Activated naive CD8-positive, alpha-beta T cell treated with anti-CD3 and anti-CD28 coated beads for 36 hours (primary cell): Measurements from ENCODE around the gene ASAP2. TPM values are rescaled to one million over a fixed set of nuclear protein-coding genes. Genes with fewer than 3 reads are reported as not detected.

Experiments used
- DNase-seq: peaks from one replicate; pipeline ENCODE4 v3.0.0; 2021
- H3K27ac Mint-ChIP-seq: one replicate; pipeline ENCODE4 v1.8.0; 2022; ENCODE audit warnings: mild to moderate bottlenecking, moderate library complexity, mixed read lengths
- H3K27me3 Mint-ChIP-seq: one replicate; pipeline ENCODE4 v1.8.0; 2022; ENCODE audit warnings: mild to moderate bottlenecking, mixed read lengths
- H3K36me3 Mint-ChIP-seq: one replicate; pipeline ENCODE4 v1.8.0; 2021; ENCODE audit warnings: mild to moderate bottlenecking, mixed read lengths
- H3K4me1 Mint-ChIP-seq: one replicate; pipeline ENCODE4 v1.8.0; 2021; ENCODE audit warnings: mixed read lengths
- H3K4me3 Mint-ChIP-seq: one replicate; pipeline ENCODE4 v1.8.0; 2022; ENCODE audit warnings: mild to moderate bottlenecking, moderate library complexity, mixed read lengths
- H3K9me3 Mint-ChIP-seq: one replicate; pipeline ENCODE4 v1.8.0; 2022; ENCODE audit warnings: mixed read lengths
- total RNA-seq, 2 experiments: library from RNA; stranded (reverse); gene quantifications; one replicate each; pipeline ENCODE4 v1.2.3, GENCODE V29; 2021

The ASAP2 gene
- total RNA-seq, 2 experiments from 2014 or later: 0.04 to 0.12 TPM

- Mint-ChIP-seq H3K4me1 (no peaks in the 10 kb centered on the region), H3K4me3 (no peak overlapping the region), H3K27ac (no peak overlapping the region), H3K27me3 (no peaks in the 10 kb centered on the region), H3K9me3 (no peaks in the 10 kb centered on the region), H3K36me3 (no peaks in the 10 kb centered on the region)
- no peak for DNase-seq
These were observed 82.2 kb downstream of the ASAP2 start for GRCh38 chr2:9288681-9289338.

DNA sequence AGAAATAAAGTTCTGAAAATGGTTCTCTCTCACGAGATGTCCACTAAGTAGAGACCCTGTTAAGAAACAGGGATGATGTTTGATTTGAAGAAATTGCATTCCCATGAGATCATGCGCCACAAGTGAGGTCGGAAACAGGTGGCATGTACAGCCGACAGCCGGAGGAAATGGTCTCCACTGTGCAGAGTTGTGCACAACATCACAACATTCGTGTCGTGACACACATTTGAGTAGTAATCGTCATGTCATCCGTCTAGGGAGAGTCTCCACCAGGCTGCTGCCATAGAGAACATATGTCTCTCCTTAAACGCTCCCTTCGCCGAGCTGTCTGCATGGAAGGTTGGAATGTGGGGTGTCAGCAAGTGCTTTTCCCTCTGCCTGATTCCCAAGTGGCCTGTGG lies 84.7 kb downstream of the ASAP2 start:
- DNase-seq: no peak
- Mint-ChIP-seq H3K9me3 (no peaks in the 10 kb centered on the region), H3K4me1 (no peaks in the 10 kb centered on the region), H3K27ac (no peak overlapping the region), H3K4me3 (no peak overlapping the region), H3K27me3 (no peaks in the 10 kb centered on the region), H3K36me3 (no peaks in the 10 kb centered on the region)

- Mint-ChIP-seq H3K9me3 (no peaks in the 10 kb centered on the region), H3K4me3 (no peak overlapping the region), H3K4me1 (no peaks in the 10 kb centered on the region), H3K36me3 (no peaks in the 10 kb centered on the region), H3K27me3 (no peaks in the 10 kb centered on the region), H3K27ac (no peak overlapping the region)
- no peak for DNase-seq
These were observed 85.3 kb downstream of the ASAP2 start for GRCh38 chr2:9291866-9292265.

DNA sequence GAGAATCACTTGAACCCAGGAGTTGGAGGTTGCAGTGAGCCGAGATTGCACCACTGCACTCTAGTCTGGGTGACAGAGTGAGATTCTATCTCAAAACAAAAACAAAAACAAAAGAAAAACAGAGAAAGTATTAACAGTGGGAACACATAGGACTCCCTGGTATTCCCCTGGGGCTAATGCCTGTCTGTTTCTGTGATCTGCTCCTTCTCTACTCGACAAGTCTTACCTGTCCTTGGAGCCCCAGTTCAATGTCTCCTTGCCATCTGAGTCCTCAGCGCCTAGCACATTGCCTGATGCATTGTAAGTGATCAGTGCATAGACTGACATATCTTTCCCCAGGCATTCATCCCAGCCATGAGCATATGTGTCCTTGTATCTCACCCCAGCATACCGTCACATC lies 85.8 kb downstream of the ASAP2 start:
- H3K9me3 Mint-ChIP-seq: no peaks in the 10 kb centered on the region
- DNase-seq: no peak
- no peaks in the 10 kb centered on the region for H3K4me1 Mint-ChIP-seq
- H3K27ac Mint-ChIP-seq: no peak overlapping the region
- H3K4me3 Mint-ChIP-seq: no peak overlapping the region
- no peaks in the 10 kb centered on the region for H3K27me3 Mint-ChIP-seq
- H3K36me3 Mint-ChIP-seq: no peaks in the 10 kb centered on the region

DNA sequence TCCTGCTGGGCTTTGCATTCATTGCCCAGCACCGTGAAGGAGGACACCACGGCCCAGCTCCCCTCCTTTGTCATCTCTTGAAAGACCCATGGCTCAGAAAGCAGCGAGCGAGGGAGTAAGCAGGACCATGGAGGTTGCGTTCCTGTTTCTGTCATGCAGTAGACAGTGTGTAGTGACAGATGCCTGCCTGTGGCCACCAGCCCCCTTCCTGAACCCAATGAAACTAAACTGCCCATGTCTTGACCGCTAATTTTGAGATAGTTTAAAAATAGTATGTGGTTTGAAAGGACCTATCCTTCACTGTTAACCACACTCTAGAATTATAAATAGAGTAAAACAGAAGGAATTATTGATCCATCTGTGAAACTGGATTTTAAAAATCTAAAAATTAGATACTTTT lies 88.2 kb downstream of the ASAP2 start:
- no peaks in the 10 kb centered on the region for H3K27me3 Mint-ChIP-seq
- DNase-seq: no peak
- no peaks in the 10 kb centered on the region for H3K4me1 Mint-ChIP-seq
- H3K27ac Mint-ChIP-seq: no peak overlapping the region
- H3K4me3 Mint-ChIP-seq: no peak overlapping the region
- H3K36me3 Mint-ChIP-seq: no peaks in the 10 kb centered on the region
- H3K9me3 Mint-ChIP-seq: no peaks in the 10 kb centered on the region

DNA sequence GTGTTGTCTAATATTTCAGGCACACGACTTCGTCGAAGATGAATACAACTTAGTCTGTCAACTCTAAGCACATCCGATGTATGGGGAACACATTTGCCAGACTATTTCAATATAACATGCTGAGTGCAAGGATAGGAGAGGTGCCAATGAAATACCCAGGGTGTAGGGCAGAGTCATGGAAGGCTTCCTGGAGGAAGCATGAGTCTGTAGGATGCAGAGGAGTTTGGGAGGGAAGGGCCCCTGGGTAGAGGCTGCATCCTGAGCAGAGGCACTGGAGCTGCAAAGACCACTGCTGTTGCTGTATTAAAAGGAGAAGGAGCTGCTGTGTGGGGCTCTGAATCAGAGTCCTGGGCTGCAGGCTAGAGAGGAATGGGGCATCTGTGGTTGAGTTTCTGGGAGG lies 89.9 kb downstream of the ASAP2 start:
- no peaks in the 10 kb centered on the region for H3K27me3 Mint-ChIP-seq
- H3K9me3 Mint-ChIP-seq: no peaks in the 10 kb centered on the region
- no peaks in the 10 kb centered on the region for H3K4me1 Mint-ChIP-seq
- no peak overlapping the region for H3K27ac Mint-ChIP-seq
- H3K4me3 Mint-ChIP-seq: no peak overlapping the region
- no peaks in the 10 kb centered on the region for H3K36me3 Mint-ChIP-seq
- no peak for DNase-seq

DNA sequence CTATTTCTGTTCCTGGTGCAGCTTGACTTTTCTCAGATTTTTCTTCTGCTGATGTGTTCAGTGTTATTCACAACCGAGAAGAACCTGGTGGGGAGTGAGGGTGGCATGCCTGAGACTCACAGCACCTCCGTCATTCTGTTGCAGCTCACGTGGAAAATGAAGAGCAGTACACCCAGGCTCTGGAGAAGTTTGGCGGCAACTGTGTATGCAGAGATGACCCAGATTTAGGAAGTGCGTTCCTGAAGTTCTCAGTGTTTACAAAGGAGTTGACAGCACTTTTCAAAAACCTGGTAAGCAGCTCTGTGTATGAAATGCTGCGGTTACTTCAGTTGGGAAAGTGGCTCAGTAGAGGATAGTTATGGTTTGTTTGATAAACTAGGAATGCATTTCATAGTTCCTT lies 90.5 kb downstream of the ASAP2 start:
- DNase-seq: no peak
- no peak overlapping the region for H3K4me3 Mint-ChIP-seq
- no peak overlapping the region for H3K27ac Mint-ChIP-seq
- no peaks in the 10 kb centered on the region for H3K9me3 Mint-ChIP-seq
- H3K4me1 Mint-ChIP-seq: no peaks in the 10 kb centered on the region
- H3K36me3 Mint-ChIP-seq: no peaks in the 10 kb centered on the region
- H3K27me3 Mint-ChIP-seq: no peaks in the 10 kb centered on the region

- no peaks in the 10 kb centered on the region for H3K4me1 Mint-ChIP-seq
These were observed 91.2 kb downstream of the ASAP2 start for GRCh38 chr2:9297807-9298206.

DNA sequence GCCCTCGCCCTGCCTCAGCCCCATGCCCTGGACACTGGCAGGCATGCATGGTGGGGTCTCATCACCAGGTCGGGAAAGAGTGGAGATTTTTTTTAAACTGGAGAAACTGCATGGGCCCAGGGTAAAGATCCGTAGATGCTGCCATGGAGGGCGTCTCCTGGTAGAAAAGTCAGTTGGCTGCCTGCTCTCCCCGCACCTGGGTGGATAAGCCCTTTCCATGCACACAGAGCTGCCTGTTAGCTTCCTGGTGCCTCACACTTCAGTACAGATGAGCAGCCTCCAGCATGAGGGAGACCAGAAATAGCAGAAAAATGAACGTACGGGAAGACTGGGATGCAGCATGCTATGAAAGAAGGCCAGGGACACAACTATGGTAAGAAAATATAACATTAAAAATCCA lies 92.0 kb downstream of the ASAP2 start:
- Mint-ChIP-seq H3K27ac (no peak overlapping the region), H3K27me3 (no peaks in the 10 kb centered on the region), H3K9me3 (no peaks in the 10 kb centered on the region), H3K4me1 (no peaks in the 10 kb centered on the region), H3K36me3 (no peaks in the 10 kb centered on the region), H3K4me3 (no peak overlapping the region)
- DNase-seq: no peak

More at GRCh38 chr2:9297807-9298206, 91.2 kb downstream of the ASAP2 start:
- Mint-ChIP-seq H3K4me3 (no peak overlapping the region), H3K27ac (no peak overlapping the region), H3K36me3 (no peaks in the 10 kb centered on the region), H3K27me3 (no peaks in the 10 kb centered on the region), H3K9me3 (no peaks in the 10 kb centered on the region)
- DNase-seq: no peak

DNA sequence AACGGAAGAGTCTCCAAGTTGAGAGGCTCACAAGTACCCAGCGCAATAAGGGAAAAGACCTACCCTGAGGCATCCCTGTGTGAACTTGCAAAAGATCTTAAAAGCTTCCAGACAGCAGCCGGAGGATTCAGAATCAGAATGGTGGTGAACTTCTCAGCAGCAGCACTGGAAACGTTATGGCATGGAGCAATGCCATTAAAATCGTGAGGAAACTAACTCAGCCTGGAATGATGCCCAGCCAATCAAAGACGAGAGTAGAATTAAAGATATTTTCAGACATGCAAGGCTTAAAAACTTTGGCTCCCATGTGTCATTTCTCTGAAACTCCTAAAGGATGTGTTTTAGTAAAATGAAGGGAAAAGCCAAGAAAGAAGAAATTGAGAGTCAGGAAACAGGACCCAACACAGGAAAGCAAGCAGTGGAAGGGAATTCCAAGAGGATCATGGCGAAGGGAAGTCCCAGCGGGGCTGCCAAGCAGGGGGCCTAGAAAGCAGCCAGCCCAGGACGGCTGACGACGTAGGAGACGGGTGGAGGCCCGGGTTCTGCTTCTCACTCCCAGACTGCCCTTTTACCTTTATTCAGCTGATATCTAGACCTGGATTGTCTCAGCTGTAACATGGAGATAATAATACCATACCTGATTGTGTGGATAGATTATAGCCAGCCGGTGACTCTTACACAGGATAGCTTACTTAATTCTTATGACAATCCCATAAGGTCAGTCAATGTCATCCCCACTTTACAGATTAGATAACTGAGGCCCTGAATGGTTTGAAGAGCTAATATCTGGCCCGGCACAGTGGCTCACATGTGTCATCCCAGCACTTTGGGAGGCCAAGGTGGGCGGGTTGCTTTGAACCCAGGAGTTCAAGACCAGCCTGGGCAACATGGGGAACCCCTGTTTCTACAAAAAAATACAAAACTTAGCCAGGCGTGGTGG lies 92.8 kb downstream of the ASAP2 start:
- H3K9me3 Mint-ChIP-seq: no peaks in the 10 kb centered on the region
- H3K27ac Mint-ChIP-seq: no peak overlapping the region
- H3K4me1 Mint-ChIP-seq: no peaks in the 10 kb centered on the region
- DNase-seq: no peak
- no peak overlapping the region for H3K4me3 Mint-ChIP-seq
- H3K27me3 Mint-ChIP-seq: no peaks in the 10 kb centered on the region
- no peaks in the 10 kb centered on the region for H3K36me3 Mint-ChIP-seq

- Mint-ChIP-seq H3K4me3 (no peak overlapping the region), H3K4me1 (no peaks in the 10 kb centered on the region), H3K27ac (no peak overlapping the region), H3K27me3 (no peaks in the 10 kb centered on the region), H3K9me3 (no peaks in the 10 kb centered on the region), H3K36me3 (no peaks in the 10 kb centered on the region)
- no peak for DNase-seq
These were observed 93.6 kb downstream of the ASAP2 start for GRCh38 chr2:9300214-9300613.

GRCh38 chr2:9300829-9301453 lies 94.3 kb downstream of the ASAP2 start:
- H3K4me1 Mint-ChIP-seq: no peaks in the 10 kb centered on the region
- no peaks in the 10 kb centered on the region for H3K36me3 Mint-ChIP-seq
- DNase-seq: no peak
- no peak overlapping the region for H3K4me3 Mint-ChIP-seq
- no peaks in the 10 kb centered on the region for H3K27me3 Mint-ChIP-seq
- H3K9me3 Mint-ChIP-seq: no peaks in the 10 kb centered on the region
- H3K27ac Mint-ChIP-seq: no peak overlapping the region

DNA sequence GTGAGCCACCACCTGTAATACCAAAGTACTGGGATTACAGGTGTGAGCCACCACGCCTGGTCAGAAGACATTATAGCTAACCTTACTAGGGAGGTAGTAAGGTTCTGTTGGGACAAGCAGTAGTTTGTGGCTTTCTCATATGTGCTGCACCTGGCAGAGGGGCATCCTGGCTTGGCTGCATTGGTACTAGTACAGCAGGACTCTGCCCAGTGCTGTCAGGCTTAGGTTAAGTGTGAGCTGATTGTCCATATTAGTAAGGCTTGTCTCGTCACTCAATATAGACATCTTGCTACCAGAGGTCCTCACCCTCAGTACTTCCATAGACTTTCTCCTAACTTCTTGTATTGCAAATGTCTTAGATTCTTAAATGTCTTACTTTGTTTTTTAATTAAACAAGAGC lies 96.1 kb downstream of the ASAP2 start:
- H3K4me3 Mint-ChIP-seq: no peak overlapping the region
- H3K9me3 Mint-ChIP-seq: no peaks in the 10 kb centered on the region
- no peaks in the 10 kb centered on the region for H3K27me3 Mint-ChIP-seq
- no peak overlapping the region for H3K27ac Mint-ChIP-seq
- no peak for DNase-seq
- H3K4me1 Mint-ChIP-seq: no peaks in the 10 kb centered on the region
- no peaks in the 10 kb centered on the region for H3K36me3 Mint-ChIP-seq

GRCh38 chr2:9303528-9304225 lies 97.1 kb downstream of the ASAP2 start:
- no peak for DNase-seq
- Mint-ChIP-seq H3K9me3 (no peaks in the 10 kb centered on the region), H3K36me3 (no peaks in the 10 kb centered on the region), H3K27ac (no peak overlapping the region), H3K4me1 (no peaks in the 10 kb centered on the region), H3K27me3 (no peaks in the 10 kb centered on the region), H3K4me3 (no peak overlapping the region)

DNA sequence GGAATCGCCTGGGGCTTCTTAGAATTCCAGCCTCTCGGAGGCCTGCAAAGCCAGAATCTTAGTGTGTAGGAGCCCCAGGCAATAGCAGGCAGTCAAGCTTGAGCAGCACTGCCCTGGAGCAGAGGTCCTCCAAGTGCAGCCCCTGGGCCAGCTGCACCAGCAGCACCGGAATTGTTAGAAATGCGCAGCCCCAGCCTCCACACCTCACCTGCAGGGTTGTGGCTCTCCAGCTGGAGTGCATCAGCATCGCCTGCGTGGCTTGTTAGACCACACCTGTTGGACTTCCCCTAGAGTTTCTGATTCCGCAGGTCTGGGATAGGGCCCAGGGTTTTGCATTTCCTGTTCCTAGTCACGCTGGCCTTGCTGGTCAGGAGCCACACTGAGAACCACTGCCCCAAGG lies 100.3 kb downstream of the ASAP2 start:
- Mint-ChIP-seq H3K27ac (no peak overlapping the region), H3K36me3 (no peaks in the 10 kb centered on the region)

More for the DNA sequence above, 100.3 kb downstream of the ASAP2 start:
- Mint-ChIP-seq H3K4me3 (no peak overlapping the region), H3K9me3 (no peaks in the 10 kb centered on the region), H3K27me3 (no peaks in the 10 kb centered on the region), H3K4me1 (peaks cover 2% of the 10 kb centered on the region)
- no peak for DNase-seq
